SK-N-SH (cell line): ENCODE data around the gene MASP1. TPM values are rescaled to one million over a fixed set of nuclear protein-coding genes. Genes with fewer than 3 reads are reported as not detected.

ENCODE experiments used
- CTCF ChIA-PET: fragments of 300-600, 350-600 bp; formaldehyde crosslinking; extraction: SDS; loops from one replicate; lab custom pipeline; 2021; lab: Yijun Ruan, JAX
- POLR2A ChIA-PET: fragments of 350-600 bp; sonication (Branson Sonifier 250); formaldehyde crosslinking; extraction: SDS; loops from one replicate; lab custom pipeline; 2020; ENCODE audit warnings: antibody characterized with exemption, inconsistent platforms; lab: Yijun Ruan, JAX
- DNase-seq: peaks from one replicate; pipeline ENCODE4 v3.0.0; 2012
- H2AFZ ChIP-seq: fragments of 200-600 bp; sonication (generic); 2 replicates; pipeline ENCODE4 v1.8.1; 2016; ENCODE audit warnings: antibody characterized with exemption, mild to moderate bottlenecking, low read depth
- H3F3A ChIP-seq: fragments of 200-600 bp; sonication (generic); replicated peaks from 2 replicates; pipeline ENCODE3; 2016; ENCODE audit warnings: antibody characterized with exemption, mild to moderate bottlenecking; ENCODE audit not compliant: insufficient read depth
- H3K27ac ChIP-seq, 2 experiments: fragments of 200-500 bp in 1 of 2; fragments of 200-600 bp in 1 of 2; sonication (Bioruptor generic) in 1 of 2; sonication (generic), shearing (Covaris generic) in 1 of 2; 2 replicates each; pipeline versions ENCODE4 v1.5.1 to v1.6.1; 2014 to 2016; ENCODE audit warnings: low read depth in 2 of 2, inconsistent platforms in 1 of 2, low read length in 1 of 2, mild to moderate bottlenecking in 1 of 2, mixed read lengths in 1 of 2
- H3K27me3 ChIP-seq: fragments of 200-600 bp; sonication (generic), shearing (Covaris generic); 2 replicates; pipeline ENCODE4 v1.6.1; 2016; ENCODE audit warnings: mixed run types; ENCODE audit not compliant: insufficient read depth
- H3K36me3 ChIP-seq, 2 experiments: fragments of 200-500 bp in 1 of 2; fragments of 200-600 bp in 1 of 2; sonication (Bioruptor generic) in 1 of 2; sonication (generic) in 1 of 2; replicated peaks in 1 of 2; 2 replicates each; pipeline versions ENCODE3 to v1.5.1; 2014 to 2016; ENCODE audit warnings: low read length in 1 of 2, mild to moderate bottlenecking in 1 of 2; ENCODE audit not compliant: insufficient read depth in 2 of 2, control insufficient read depth in 1 of 2
- H3K4me1 ChIP-seq, 2 experiments: fragments of 200-500 bp in 1 of 2; fragments of 200-600 bp in 1 of 2; sonication (Bioruptor generic) in 1 of 2; sonication (generic), shearing (Covaris generic) in 1 of 2; 2 replicates each; pipeline versions ENCODE4 v1.5.1 to v1.6.1; 2014 to 2016; ENCODE audit warnings: low read depth in 1 of 2, low read length in 1 of 2, mixed run types in 1 of 2; ENCODE audit not compliant: insufficient read depth in 2 of 2, control insufficient read depth in 1 of 2
- H3K4me2 ChIP-seq: fragments of 200-600 bp; sonication (generic), shearing (Covaris generic); 2 replicates; pipeline ENCODE4 v1.6.1; 2017; ENCODE audit warnings: mixed run types
- H3K4me3 ChIP-seq, 2 experiments: fragments of 200-500 bp in 1 of 2; fragments of 200-600 bp in 1 of 2; sonication (Bioruptor generic) in 1 of 2; sonication (generic), shearing (Covaris generic) in 1 of 2; 2 replicates each; pipeline versions ENCODE4 v1.5.1 to v1.8.1; 2014 to 2016; ENCODE audit warnings: low read depth in 2 of 2, inconsistent platforms in 1 of 2, low read length in 1 of 2, mild to moderate bottlenecking in 1 of 2, mixed read lengths in 1 of 2, moderate library complexity in 1 of 2
- H3K79me2 ChIP-seq: fragments of 200-600 bp; sonication (generic); 2 replicates; pipeline ENCODE4 v1.8.1; 2017; ENCODE audit warnings: mild to moderate bottlenecking; ENCODE audit not compliant: insufficient read depth
- H3K9ac ChIP-seq: fragments of 200-600 bp; sonication (generic); 2 replicates; pipeline ENCODE4 v1.6.1; 2017; ENCODE audit warnings: mixed run types
- H3K9me2 ChIP-seq: fragments of 200-600 bp; sonication (generic); 2 replicates; pipeline ENCODE4 v1.6.1; 2017; ENCODE audit warnings: mixed run types
- H3K9me3 ChIP-seq: fragments of 200-600 bp; sonication (generic); 2 replicates; pipeline ENCODE4 v1.6.1; 2017; ENCODE audit warnings: mixed run types, mild to moderate bottlenecking, moderate library complexity
- H4K20me1 ChIP-seq: fragments of 200-600 bp; sonication (generic); 2 replicates; pipeline ENCODE4 v1.6.1; 2017; ENCODE audit warnings: mild to moderate bottlenecking, mixed run types; ENCODE audit not compliant: insufficient read depth
- EZH2phosphoT487 ChIP-seq: fragments of 200-600 bp; sonication (generic); IDR thresholded peaks from 2 replicates; pipeline ENCODE4 v1.6.1; 2017; ENCODE audit warnings: low read depth, mixed run types, mild to moderate bottlenecking, antibody characterized with exemption, moderate library complexity, borderline replicate concordance
- FOXM1 ChIP-seq: IDR thresholded peaks from 2 replicates; pipeline ENCODE4 v1.4.0; 2012; ENCODE audit warnings: low read depth, mild to moderate bottlenecking
- MEF2A ChIP-seq: IDR thresholded peaks from 2 replicates; pipeline ENCODE4 v1.4.0; 2012; ENCODE audit warnings: low read depth, borderline replicate concordance
- NRF1 ChIP-seq: IDR thresholded peaks from 2 replicates; pipeline ENCODE4 v1.6.1; 2012; ENCODE audit warnings: low read depth, mild to moderate bottlenecking, low read length
- POLR2AphosphoS5 ChIP-seq: IDR thresholded peaks from 2 replicates; pipeline ENCODE4 v1.6.1; 2012; ENCODE audit warnings: low read depth, low read length
- RAD21 ChIP-seq: IDR thresholded peaks from 2 replicates; pipeline ENCODE4 v1.6.1; 2012; ENCODE audit warnings: mild to moderate bottlenecking, low read length
- RCOR1 ChIP-seq: fragments of 150-350 bp; IDR thresholded peaks from 2 replicates; pipeline ENCODE4 v1.6.1; 2017; ENCODE audit warnings: antibody characterized with exemption, low read length
- SIN3A ChIP-seq: IDR thresholded peaks from 2 replicates; pipeline ENCODE4 v1.6.1; 2012; ENCODE audit warnings: low read depth, mild to moderate bottlenecking, low read length, moderate library complexity, borderline replicate concordance
- TEAD4 ChIP-seq: IDR thresholded peaks from 2 replicates; pipeline ENCODE4 v1.4.0; 2012; ENCODE audit warnings: mild to moderate bottlenecking, borderline replicate concordance; ENCODE audit not compliant: insufficient read depth
- YY1 ChIP-seq: IDR thresholded peaks from 2 replicates; pipeline ENCODE4 v1.4.0; 2012; ENCODE audit warnings: low read depth, mild to moderate bottlenecking
- WGBS: methylation state at CpG from one replicate; pipeline ENCODE4 v1.1.6; 2017; ENCODE audit warnings: low lambda C conversion rate; 5-methylcytosine and 5-hydroxymethylcytosine counted together
- polyA plus RNA-seq, 3 experiments: library from polyadenylated mRNA; depleted of rRNA; stranded (reverse); fragments of >200 nt; gene quantifications; 2 replicates each; pipeline ENCODE4 v1.2.3, GENCODE V29; 2012
- TF ChIP-seq, protein P1 (sequence below): IDR thresholded peaks from 2 replicates; pipeline ENCODE4 v1.6.1; 2012; ENCODE audit warnings: mild to moderate bottlenecking, low read depth, low read length, moderate library complexity
- TF ChIP-seq, protein P2 (sequence below): fragments of 150-350 bp; IDR thresholded peaks from 2 replicates; pipeline ENCODE4 v1.6.1; 2017; ENCODE audit warnings: antibody characterized with exemption, low read length, low read depth, borderline replicate concordance
- TF ChIP-seq, protein P3 (sequence below): IDR thresholded peaks from 2 replicates; pipeline ENCODE4 v1.4.0; 2012; ENCODE audit warnings: low read depth, borderline replicate concordance
- TF ChIP-seq, protein P4 (sequence below): IDR thresholded peaks from 2 replicates; pipeline ENCODE4; 2012

Gene MASP1
- polyA plus RNA-seq, 1 of the 3 experiments (the other 2 are of a cell fraction) = not detected

DNA sequence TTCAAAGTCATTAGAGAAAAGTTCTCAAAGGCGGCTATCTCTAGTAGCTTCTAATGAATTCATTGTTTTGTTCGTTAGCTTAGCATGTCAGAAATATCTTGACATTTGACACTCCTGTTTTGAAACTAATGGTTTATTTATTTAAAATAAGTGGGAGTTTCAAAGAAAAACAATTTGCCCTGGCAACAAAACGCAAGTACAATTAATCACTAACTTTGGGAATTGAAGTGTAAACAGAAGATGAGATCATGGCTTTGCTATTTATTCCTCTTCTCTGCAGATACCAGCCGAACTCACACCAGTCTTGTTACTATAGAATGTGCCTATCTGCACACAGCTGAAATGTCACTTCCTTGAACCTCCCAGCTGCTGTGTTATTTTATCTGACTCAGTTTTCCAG lies 27.5 kb downstream of the MASP1 start:
- Histone ChIP-seq H3K9me2 (no peaks in the 10 kb centered on the region), H3K9ac (no peak overlapping the region), H3K4me2 (no peak overlapping the region), H2AFZ (no peak overlapping the region), H3K9me3 (no peaks in the 10 kb centered on the region), H3K36me3 (no peaks in the 10 kb centered on the region), H3F3A (no peaks in the 10 kb centered on the region), H3K4me3 (no peak overlapping the region), H3K4me1 (no peaks in the 10 kb centered on the region), H3K27me3 (no peaks in the 10 kb centered on the region), H4K20me1 (no peaks in the 10 kb centered on the region), H3K79me2 (no peaks in the 10 kb centered on the region), H3K27ac (no peak overlapping the region)
- TF ChIP-seq, protein P1, sequence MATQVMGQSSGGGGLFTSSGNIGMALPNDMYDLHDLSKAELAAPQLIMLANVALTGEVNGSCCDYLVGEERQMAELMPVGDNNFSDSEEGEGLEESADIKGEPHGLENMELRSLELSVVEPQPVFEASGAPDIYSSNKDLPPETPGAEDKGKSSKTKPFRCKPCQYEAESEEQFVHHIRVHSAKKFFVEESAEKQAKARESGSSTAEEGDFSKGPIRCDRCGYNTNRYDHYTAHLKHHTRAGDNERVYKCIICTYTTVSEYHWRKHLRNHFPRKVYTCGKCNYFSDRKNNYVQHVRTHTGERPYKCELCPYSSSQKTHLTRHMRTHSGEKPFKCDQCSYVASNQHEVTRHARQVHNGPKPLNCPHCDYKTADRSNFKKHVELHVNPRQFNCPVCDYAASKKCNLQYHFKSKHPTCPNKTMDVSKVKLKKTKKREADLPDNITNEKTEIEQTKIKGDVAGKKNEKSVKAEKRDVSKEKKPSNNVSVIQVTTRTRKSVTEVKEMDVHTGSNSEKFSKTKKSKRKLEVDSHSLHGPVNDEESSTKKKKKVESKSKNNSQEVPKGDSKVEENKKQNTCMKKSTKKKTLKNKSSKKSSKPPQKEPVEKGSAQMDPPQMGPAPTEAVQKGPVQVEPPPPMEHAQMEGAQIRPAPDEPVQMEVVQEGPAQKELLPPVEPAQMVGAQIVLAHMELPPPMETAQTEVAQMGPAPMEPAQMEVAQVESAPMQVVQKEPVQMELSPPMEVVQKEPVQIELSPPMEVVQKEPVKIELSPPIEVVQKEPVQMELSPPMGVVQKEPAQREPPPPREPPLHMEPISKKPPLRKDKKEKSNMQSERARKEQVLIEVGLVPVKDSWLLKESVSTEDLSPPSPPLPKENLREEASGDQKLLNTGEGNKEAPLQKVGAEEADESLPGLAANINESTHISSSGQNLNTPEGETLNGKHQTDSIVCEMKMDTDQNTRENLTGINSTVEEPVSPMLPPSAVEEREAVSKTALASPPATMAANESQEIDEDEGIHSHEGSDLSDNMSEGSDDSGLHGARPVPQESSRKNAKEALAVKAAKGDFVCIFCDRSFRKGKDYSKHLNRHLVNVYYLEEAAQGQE = no peak
- TF ChIP-seq EZH2phosphoT487 (no peak), NRF1 (no peak), POLR2AphosphoS5 (no peak), FOXM1 (no peak), SIN3A (no peak), TEAD4 (no peak), RAD21 (no peak), RCOR1 (no peak), YY1 (no peak), MEF2A (no peak)
- TF ChIP-seq, protein P2, sequence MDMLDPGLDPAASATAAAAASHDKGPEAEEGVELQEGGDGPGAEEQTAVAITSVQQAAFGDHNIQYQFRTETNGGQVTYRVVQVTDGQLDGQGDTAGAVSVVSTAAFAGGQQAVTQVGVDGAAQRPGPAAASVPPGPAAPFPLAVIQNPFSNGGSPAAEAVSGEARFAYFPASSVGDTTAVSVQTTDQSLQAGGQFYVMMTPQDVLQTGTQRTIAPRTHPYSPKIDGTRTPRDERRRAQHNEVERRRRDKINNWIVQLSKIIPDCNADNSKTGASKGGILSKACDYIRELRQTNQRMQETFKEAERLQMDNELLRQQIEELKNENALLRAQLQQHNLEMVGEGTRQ = no peak
- TF ChIP-seq, protein P3, sequence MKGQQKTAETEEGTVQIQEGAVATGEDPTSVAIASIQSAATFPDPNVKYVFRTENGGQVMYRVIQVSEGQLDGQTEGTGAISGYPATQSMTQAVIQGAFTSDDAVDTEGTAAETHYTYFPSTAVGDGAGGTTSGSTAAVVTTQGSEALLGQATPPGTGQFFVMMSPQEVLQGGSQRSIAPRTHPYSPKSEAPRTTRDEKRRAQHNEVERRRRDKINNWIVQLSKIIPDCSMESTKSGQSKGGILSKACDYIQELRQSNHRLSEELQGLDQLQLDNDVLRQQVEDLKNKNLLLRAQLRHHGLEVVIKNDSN = no peak
- TF ChIP-seq, protein P4, sequence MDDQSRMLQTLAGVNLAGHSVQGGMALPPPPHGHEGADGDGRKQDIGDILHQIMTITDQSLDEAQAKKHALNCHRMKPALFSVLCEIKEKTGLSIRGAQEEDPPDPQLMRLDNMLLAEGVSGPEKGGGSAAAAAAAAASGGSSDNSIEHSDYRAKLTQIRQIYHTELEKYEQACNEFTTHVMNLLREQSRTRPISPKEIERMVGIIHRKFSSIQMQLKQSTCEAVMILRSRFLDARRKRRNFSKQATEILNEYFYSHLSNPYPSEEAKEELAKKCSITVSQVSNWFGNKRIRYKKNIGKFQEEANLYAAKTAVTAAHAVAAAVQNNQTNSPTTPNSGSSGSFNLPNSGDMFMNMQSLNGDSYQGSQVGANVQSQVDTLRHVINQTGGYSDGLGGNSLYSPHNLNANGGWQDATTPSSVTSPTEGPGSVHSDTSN = no peak
- WGBS = 18% methylated on average over 4 of the region's 4 CpGs
- no peak for DNase-seq
- CTCF ChIA-PET = interaction anchor here (1.3 to 1.7 kb wide), 3 partner anchors 9 to 475 kb away, joined by 3 to 5 read pairs (median 3); no protein-coding TSS in a partner anchor
- POLR2A ChIA-PET = no interaction called here
